ENCODE measurements around the gene CCR6.
"Not testable (repeated sequence)": the region's sequence is repeated elsewhere in the genome, so short reads cannot be mapped to it uniquely, and the experiment has no call there.

The CCR6 gene

DNA sequence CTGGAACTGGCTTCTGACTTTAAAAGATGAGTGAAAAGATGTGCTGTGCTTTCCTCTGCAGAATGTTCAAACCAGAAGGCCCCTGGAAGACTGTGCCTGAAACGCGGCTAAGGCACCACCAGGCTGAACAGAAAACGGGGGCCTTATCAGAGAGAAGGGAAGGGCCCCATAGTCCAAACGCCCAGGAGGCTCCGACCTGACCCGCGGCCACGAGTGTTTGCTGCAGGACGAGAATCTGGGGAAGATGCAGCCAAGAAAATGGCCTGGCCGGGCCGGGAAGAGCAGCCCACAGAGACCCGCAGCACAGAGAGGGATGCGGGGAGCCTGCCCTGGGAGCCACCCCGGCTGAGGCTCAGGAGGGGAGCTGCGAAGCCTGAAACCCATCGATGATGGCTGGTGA, 45.4 kb downstream of the CCR6 start:
- not testable (repeated sequence) for DNase-seq (ENCODE audit: low read depth in 2 of 2)

- DNase-seq (ENCODE audit: low read depth in 2 of 2) = not testable (repeated sequence)
Measured at GRCh38 chr6:167169867-167170266, 47.0 kb downstream of the CCR6 start.

DNA sequence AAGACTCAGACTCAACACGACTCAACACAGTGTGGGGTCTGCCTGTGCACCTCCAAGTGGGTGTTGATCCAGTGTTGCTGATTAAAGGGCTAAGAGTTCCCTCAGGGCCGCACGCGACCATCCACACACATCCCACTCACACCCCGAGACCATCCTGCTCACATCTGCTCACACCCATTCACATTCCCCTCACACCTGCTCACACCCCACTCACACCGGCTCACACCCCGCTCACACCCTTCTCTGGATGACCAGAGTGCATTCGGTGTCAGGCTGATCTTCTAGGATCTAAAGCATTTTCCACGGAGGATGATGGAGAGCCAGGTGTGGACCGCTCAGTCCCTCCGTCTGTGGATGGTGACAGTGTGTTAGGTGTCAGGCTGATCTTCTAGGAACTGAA, 48.4 kb downstream of the CCR6 start:
- not testable (repeated sequence) for DNase-seq (ENCODE audit: low read depth in 2 of 2)

DNA sequence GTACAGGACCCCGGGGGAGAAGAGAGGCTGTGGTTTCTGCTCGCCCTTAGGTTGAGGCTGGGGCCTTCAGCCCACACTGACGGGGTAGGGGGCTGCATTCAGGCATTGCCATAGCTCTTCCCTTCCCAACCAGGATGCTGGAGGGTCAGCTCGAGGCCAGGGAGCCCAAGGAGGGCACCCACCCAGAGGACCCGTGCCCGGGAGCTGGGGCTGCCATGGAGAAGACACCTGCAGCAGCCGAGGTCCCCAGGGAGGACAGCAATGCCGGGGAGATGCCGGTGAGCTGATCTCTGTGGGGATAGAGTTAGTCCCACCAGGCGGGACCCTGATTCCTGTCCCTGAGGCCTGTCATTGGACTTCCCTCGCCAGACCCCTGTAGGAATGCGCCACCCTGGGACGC, 49.1 kb downstream of the CCR6 start:
- DNase-seq (ENCODE audit: low read depth in 2 of 2) = not testable (repeated sequence)

DNA sequence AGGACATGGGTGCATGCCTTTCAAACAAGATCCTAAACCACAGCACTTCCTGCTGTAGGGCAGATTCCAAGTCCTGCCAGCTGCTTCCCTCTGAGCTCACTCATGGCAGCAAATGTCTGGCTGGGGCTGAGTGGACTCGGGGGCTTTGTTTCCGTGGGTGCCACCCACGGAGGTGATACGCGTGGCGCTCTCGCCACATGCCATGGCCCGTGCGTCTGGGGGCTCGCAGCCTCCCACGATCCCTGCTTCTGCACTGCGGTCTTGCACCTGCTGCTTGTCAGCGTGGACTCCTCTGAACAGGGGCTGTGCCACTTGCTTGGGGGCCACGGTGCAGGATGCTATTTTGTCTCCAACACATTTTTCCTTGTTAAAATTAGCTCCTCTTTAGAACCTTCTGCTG, 54.4 kb downstream of the CCR6 start:
- DNase-seq (ENCODE audit: low read depth in 2 of 2) = not testable (repeated sequence)

DNA sequence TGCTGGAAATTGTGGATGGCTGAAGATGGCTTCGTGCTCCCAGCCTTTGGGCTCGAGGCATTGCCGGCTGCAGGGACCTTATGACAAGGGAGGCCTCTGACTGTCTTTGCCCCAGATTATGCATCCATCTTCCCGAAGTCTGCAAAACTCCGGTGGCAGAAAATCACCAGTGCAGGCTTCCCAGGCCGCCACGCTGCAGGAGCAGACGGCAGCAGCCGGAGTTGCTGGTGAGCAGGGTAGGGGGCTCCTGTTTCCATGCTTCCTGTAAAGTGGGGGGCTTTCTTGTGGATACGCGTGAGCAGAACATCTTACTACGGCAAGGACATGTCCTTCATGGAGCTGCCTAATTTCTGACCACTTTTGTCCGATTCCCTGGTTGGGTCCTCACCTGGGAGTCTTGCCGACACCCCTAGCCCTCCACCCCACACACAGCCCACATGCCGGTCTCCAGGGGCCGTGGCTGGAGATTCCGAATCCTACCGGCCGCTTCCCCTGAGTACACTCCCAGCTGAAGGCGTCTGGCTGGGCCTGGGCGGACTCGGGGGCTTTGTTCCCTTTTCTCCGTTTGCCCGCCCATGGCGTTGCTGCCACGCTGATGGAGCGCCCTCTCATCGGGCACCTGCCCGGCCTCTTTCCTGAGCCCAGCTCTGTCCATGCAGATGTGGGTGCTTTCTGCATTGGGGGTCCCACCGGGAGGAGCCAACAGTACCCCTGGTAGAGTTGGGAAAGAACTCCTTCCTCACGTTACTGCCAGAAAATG, 56.2 kb downstream of the CCR6 start:
- DNase-seq (ENCODE audit: low read depth in 2 of 2) = not testable (repeated sequence)

DNA sequence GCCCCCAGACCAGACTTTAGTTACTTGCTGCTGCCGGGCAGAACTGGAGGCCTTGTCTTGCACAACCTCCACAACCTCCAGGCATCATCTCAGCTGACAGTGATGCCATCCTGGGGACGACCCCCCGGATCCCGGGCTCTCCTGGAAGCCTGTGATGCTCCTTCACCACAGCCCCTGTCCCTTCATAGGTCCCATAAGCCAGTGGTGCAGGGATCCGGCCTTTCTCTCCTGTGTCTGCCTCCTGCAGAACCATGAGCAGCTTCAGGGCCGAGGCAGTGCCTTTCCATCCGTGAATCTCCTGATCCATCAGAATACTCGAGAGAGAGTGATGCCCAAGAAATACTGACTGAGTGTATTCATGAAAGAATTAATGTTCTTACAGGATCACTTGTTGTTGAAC, 57.2 kb downstream of the CCR6 start:
- DNase-seq (ENCODE audit: low read depth in 2 of 2) = not testable (repeated sequence)

DNA sequence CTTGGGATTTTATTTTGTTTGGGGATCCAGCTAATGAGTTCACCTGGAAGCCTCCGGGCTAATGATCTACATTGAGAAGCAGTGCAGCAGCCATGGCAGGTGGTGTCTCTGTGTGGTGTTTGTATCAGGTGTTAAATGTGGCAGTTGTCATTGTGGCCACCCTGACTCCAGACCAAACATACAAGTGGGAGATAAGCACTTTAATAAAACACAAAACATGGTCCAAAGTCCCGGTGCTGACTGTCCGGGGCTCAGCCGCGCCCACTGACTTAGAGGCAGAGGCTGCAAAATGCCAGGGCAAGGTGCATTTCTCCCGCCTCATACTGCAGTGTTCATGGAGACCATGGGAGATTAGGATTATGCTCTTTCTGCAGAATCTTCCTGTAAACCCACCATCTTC, 58.5 kb downstream of the CCR6 start:
- not testable (repeated sequence) for DNase-seq (ENCODE audit: low read depth in 2 of 2)

- not testable (repeated sequence) for DNase-seq (ENCODE audit: low read depth in 2 of 2)
Measured at GRCh38 chr6:167182913-167183314, 60.0 kb downstream of the CCR6 start.

- not testable (repeated sequence) for DNase-seq (ENCODE audit: low read depth in 2 of 2)
Measured at GRCh38 chr6:167185101-167185500, 62.2 kb downstream of the CCR6 start.

DNA sequence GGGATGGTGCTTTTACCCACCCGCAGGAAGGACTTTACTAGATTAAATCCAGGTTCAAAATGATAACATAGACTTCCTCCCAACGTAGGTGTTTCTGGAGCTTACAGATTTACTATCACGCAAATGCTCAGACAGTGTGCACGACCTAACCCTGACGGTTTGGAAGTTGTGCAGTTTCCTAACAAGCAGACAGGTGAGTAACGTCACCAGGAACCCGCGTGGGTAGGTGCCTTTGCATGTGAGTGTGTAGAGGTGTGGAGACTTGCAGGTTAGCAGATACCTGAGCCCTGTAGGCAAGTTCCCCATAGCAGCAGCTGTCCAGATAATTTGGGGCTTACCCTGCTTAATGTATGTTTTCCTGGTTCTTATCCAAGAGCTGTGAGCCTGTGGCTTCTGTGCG, 64.4 kb downstream of the CCR6 start:
- DNase-seq (ENCODE audit: low read depth in 2 of 2) = not testable (repeated sequence)
